ENCODE measurements around the gene MYO5C. TPM values are rescaled to one million over a fixed set of nuclear protein-coding genes. Genes with fewer than 3 reads are reported as not detected.
"Not testable (repeated sequence)": the region's sequence is repeated elsewhere in the genome, so short reads cannot be mapped to it uniquely, and the experiment has no call there.

The MYO5C gene
- polyA plus RNA-seq, 1 donor: 8.5 TPM

GRCh38 chr15:52308446-52309153 lies 13.0 kb upstream of the MYO5C start:
- DNase-seq (ENCODE audit: low read depth): no peak

DNA sequence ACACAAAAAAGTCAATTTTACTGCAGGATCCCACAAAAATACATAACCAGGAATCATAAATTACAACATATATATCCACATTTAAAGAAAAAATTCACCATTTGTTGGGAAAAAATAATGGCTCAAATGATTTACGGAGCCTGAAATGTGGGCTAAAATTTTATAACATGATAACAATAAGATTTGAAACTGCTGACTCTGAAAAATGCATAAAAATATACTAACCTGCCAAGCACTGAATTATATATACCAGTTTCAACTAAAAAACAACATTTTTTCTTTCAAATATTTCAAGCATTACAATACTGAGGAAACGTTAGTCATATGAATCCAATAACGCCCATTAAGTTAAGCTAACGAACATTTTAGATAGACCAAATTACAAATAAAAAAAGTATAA lies 12.2 kb upstream of the MYO5C start:
- no peak for DNase-seq (ENCODE audit: low read depth)

DNA sequence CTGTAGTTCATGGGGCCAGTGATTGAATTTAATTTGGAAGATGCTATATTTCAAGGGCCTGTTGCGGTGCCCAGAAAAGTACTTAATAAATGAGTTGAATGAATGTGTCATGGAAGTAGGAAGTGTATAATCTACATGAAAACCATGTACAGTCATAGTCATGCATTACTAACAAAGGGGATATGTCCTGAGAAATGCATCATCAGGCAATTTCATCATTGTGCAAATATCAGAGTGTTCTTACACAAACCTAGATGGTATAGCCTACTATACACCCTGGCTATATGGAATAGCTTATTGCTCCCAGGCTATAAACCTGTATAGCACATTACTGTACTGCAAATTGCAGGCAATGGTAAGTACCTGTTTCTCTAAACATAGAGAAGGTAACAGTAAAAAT lies 10.7 kb upstream of the MYO5C start:
- DNase-seq (ENCODE audit: low read depth): no peak

DNA sequence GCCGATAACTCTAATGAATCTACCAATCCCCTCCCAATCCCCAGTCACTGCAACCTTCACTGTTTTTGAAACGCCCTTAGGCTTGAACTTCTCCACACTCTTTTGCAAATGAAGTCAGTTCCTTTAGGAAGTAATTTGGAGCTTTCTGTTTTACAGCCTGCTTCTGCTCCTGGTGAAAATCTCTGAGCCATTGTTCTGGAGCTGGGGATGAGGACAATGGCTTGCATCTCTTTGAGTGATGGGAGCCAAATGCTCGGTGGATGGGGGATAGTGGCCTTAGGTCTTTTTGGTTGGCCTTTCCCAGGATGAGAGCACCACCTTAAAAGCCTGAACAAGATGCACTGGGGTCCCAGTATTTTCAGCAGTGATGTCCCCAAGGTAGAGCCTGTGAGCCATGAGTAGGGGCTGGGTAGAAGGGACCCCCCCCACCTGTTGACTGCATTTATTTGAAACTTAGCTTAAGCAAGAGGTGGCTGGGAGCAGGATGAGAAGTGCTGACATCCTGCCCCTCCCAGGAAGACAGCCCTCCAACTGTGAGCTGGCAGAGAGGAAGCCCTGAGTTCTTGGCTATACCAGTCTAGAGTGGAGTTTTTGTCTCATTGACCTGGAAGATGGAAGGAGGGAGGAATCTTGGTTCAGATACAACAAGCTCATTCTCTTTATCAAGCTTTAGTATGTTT lies 7.6 kb upstream of the MYO5C start:
- no peak for DNase-seq (ENCODE audit: low read depth)

- no peak for DNase-seq (ENCODE audit: low read depth)
Observed at GRCh38 chr15:52301265-52301847, 5.8 kb upstream of the MYO5C start.

- no peak for DNase-seq (ENCODE audit: low read depth)
Observed at GRCh38 chr15:52294881-52295420, 653 bp downstream of the MYO5C start.

- DNase-seq (ENCODE audit: low read depth): no peak
Observed at GRCh38 chr15:52292780-52293392, 2.7 kb downstream of the MYO5C start.

- DNase-seq (ENCODE audit: low read depth): no peak
Observed at GRCh38 chr15:52291204-52291603, 4.4 kb downstream of the MYO5C start.

- DNase-seq (ENCODE audit: low read depth): no peak
Observed at GRCh38 chr15:52290800-52291199, 4.8 kb downstream of the MYO5C start.

- no peak for DNase-seq (ENCODE audit: low read depth)
Observed at GRCh38 chr15:52290329-52290728, 5.3 kb downstream of the MYO5C start.

DNA sequence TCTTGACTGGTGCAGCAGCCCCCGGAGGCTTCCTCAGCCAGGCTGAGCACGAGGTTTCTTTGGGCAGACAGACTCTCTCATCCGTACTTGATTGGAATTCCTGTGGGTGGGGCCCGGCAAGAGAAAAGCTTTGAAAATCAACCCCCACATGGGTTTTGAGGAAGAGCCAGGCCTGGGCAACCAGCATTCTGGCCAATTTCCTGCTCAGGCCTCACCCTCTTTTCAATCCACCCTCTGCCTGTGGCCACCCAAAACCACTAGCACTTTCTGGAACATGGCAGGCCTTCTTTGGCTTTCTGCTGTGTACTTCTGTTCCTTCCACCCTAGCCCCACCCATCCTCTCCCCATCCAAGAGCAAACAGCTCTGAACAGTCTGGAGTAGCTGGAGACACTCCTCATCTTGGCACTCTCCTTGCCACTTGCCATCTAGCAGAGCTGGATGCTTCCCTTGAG lies 5.9 kb downstream of the MYO5C start:
- DNase-seq (ENCODE audit: low read depth): no peak

DNA sequence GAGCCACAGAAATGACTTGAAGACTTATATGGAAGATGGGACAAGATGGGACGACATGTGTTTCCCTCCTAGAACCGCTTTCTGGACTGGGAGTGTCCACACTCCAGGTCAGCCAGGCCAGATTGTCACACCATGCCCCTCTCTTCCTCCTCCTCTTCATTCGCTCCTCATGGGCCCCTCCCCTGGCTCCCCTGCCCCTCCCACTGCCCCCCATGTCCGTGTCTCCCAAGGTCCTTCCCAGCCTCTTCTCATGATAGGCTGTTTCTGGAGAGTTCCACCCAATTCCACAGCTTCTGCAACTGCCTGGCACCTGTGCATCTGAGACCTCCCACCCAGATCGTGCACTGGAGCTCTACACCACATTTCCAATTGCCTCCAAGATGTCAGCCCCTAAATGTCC lies 6.6 kb downstream of the MYO5C start:
- no peak for DNase-seq (ENCODE audit: low read depth)

GRCh38 chr15:52288051-52288942 lies 7.3 kb downstream of the MYO5C start:
- DNase-seq (ENCODE audit: low read depth): no peak

- DNase-seq (ENCODE audit: low read depth): no peak
Observed at GRCh38 chr15:52287114-52287513, 8.5 kb downstream of the MYO5C start.

DNA sequence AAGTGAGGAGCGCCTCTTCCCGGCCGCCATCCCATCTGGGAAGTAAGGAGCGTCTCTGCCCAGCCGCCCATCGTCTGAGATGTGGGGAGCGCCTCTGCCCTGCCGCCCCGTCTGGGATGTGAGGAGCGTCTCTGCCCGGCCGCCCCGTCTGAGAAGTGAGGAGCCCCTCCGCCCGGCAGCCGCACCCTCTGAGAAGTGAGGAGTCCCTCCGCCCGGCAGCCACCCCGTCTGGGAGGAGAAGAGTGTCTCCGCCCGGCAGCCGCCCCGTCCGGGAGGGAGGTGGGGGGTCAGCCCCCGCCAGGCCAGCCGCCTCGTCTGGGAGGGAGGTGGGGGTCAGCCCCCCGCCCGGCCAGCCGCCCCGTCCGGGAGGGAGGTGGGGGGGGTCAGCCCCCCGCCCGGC lies 9.7 kb downstream of the MYO5C start:
- DNase-seq (ENCODE audit: low read depth): not testable (repeated sequence)

- no peak for DNase-seq (ENCODE audit: low read depth)
Observed at GRCh38 chr15:52284164-52284563, 11.4 kb downstream of the MYO5C start.

DNA sequence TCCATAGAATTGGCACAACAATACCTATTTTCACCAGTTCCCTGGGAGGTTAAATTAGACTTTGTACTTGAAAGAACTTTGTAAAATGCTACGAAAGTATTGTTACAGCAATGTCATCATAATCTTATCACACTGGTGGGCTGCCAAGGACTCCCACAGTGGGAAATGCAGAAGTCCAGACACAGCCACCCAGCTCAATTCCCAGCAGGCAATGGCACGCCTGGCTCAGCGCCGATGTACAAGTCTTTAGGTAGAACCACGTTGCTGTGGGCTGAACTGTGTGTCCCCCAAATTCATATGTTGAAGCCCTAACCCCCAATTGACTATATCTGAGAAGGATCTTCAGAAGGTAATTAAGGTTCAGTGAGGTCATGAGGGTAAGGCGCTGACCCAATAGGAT lies 12.3 kb downstream of the MYO5C start:
- no peak for DNase-seq (ENCODE audit: low read depth)

DNA sequence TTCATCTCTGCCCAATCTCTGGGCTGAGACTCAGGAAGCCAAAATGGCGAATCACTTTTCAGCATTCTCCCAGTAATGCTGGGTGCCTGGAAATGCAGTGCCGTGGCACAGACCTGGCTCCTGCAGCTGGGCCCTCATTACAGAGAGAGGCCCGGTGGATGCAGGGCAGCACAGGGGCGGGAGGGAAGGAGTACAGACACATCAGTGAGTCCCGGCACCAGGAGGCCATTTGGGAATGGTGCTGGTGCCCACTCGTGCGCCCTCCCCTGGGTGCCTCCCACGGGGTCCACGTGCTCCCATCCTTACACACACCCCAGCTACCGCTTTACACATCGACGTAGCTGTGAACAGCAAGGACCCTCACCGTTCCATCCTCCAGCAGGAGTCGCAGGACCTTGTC lies 13.2 kb downstream of the MYO5C start:
- DNase-seq (ENCODE audit: low read depth): no peak

DNA sequence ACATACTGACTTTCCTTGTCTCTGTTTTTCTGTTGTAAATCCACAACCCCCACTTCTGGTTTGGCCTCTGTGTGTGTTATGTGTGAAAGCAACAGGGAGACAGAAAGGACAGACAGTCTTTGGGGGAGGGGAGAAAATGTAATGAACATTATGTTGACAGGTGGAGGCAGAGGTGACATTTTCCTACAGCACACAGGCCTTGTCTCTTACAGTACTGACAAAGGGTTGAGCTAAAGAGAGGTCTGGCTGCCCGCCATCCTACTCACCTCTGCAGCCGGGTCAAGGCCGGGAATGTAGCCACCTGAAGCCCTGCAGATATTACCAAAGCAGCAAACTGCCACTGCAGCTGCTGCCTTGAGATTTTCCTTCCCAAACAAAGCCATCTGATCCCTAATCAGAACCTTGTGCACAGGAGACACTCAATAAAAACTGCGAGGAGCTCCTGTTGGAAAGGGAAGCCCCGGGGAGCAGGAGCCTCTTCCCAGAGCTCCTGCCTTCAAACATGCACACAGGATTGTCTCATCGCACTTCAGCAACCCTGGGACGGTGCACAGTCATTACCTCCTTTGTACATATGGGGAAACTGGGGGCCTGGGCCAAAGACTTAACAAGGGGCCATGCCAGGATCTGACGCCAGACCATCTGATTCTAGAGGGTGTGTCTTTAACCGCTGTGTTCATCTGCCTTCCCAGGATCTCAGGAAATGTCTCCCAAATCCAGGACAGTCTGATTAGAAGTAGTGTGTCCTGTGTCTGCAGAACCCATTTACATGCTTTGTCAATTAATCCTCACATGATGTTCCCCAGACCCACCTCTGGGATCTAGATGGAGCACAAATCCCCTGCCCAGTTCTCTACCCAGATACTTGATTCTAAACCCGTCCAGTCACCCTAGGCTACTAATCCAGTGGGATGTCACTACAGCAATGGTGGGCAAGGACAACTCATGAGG lies 14.2 kb downstream of the MYO5C start:
- no peak for DNase-seq (ENCODE audit: low read depth)
